GM12878 (cell line): ENCODE results near the gene GRIK4. TPM values are rescaled to one million over a fixed set of nuclear protein-coding genes. Genes with fewer than 3 reads are reported as not detected.

ENCODE experiments used
- ATAC-seq: fragments of 200-7000 bp; cut with Tn5 transposase; 3 replicates; pipeline ENCODE4 v1.9.1; 2020; ENCODE audit warnings: mild to moderate bottlenecking, moderate library complexity
- BruUV-seq: library from RNA; stranded (reverse); fragments of 400-500 nt; replicated peaks from 2 replicates; lab custom pipeline; 2021; lab: Mats Ljungman, UMichigan
- CTCF ChIA-PET: fragments of 300-600 bp; sonication (Branson Sonifier 250); formaldehyde crosslinking; extraction: SDS; loops from one replicate; lab custom pipeline; 2021; ENCODE audit warnings: inconsistent platforms; lab: Yijun Ruan, JAX
- POLR2A ChIA-PET: fragments of 350-600 bp; formaldehyde crosslinking; extraction: SDS; loops from one replicate; lab custom pipeline; 2021; ENCODE audit warnings: inconsistent platforms; lab: Charles Lee
- RAD21 ChIA-PET: fragments of 300-600 bp; sonication (Branson Sonifier 250); formaldehyde crosslinking; loops from one replicate; lab custom pipeline; 2023; ENCODE audit warnings: antibody characterized with exemption; ENCODE audit not compliant: unreplicated experiment; lab: Charles Lee
- SMC1A ChIA-PET: fragments of 300-600 bp; sonication (Branson Sonifier 250); formaldehyde crosslinking; loops from one replicate; lab custom pipeline; 2023; ENCODE audit not compliant: unreplicated experiment, uncharacterized antibody; lab: Charles Lee
- DNase-seq: peaks from one replicate; pipeline ENCODE4 v3.0.0-alpha.2; 2011; ENCODE audit warnings: low read depth, low spot score
- FAIRE-seq: peaks from 3 replicates; lab custom pipeline; 2011; peaks lifted over from hg19 to GRCh38; lab: Jason Lieb, UNC
- H2AFZ ChIP-seq: 2 replicates; pipeline ENCODE4 v1.6.0; 2011; ENCODE audit warnings: low read depth, low read length, control low read depth; ENCODE audit not compliant: control insufficient read depth
- H3K27ac ChIP-seq: 2 replicates; pipeline ENCODE4 v1.5.1; 2011; ENCODE audit warnings: control low read depth; ENCODE audit not compliant: control insufficient read depth, insufficient read depth
- H3K27me3 ChIP-seq, 2 experiments: replicated peaks in 1 of 2; 2 replicates each; pipeline versions ENCODE4 v1.6.0 to v1.6.1; 2011; ENCODE audit warnings: low read length in 1 of 2; ENCODE audit not compliant: control insufficient read depth in 2 of 2, insufficient read depth in 2 of 2
- H3K36me3 ChIP-seq, 2 experiments: 2 replicates each; pipeline ENCODE4 v1.5.1; 2011; ENCODE audit warnings: low read length in 1 of 2; ENCODE audit not compliant: control insufficient read depth in 2 of 2, insufficient read depth in 2 of 2
- H3K4me1 ChIP-seq: 2 replicates; pipeline ENCODE4 v1.6.1; 2011; ENCODE audit warnings: mild to moderate bottlenecking, low read length, moderate library complexity, mixed read lengths; ENCODE audit not compliant: control insufficient read depth, insufficient read depth
- H3K4me2 ChIP-seq: 2 replicates; pipeline ENCODE4 v1.6.0; 2011; ENCODE audit warnings: control low read depth; ENCODE audit not compliant: control insufficient read depth, insufficient read depth
- H3K4me3 ChIP-seq: fragments of 200-600 bp; sonication (generic); 2 replicates; pipeline ENCODE4 v1.5.1; 2016
- H3K79me2 ChIP-seq: 2 replicates; pipeline ENCODE4 v1.6.0; 2011; ENCODE audit warnings: low read length; ENCODE audit not compliant: control insufficient read depth, insufficient read depth
- H3K9ac ChIP-seq: 2 replicates; pipeline ENCODE4 v1.8.0; 2011; ENCODE audit warnings: low read length, control low read depth, mixed read lengths; ENCODE audit not compliant: control insufficient read depth, insufficient read depth
- H3K9me3 ChIP-seq: replicated peaks from 3 replicates; pipeline ENCODE4 v1.5.1; 2011; ENCODE audit warnings: mild to moderate bottlenecking, low read length; ENCODE audit not compliant: control insufficient read depth, insufficient read depth
- H4K20me1 ChIP-seq: 2 replicates; pipeline ENCODE4 v1.6.0; 2011; ENCODE audit not compliant: control insufficient read depth, insufficient read depth
- E2F8 ChIP-seq: fragments of 450-650 bp; IDR thresholded peaks from 2 replicates; pipeline ENCODE4 v1.6.1; 2018; ENCODE audit warnings: mild to moderate bottlenecking, low read depth, moderate library complexity; ENCODE audit not compliant: partially characterized antibody
- E4F1 ChIP-seq: fragments of 450-650 bp; IDR thresholded peaks from 2 replicates; pipeline ENCODE4 v1.6.1; 2018; ENCODE audit warnings: borderline replicate concordance, mild to moderate bottlenecking; ENCODE audit not compliant: partially characterized antibody
- HDGF ChIP-seq: fragments of 450-650 bp; IDR thresholded peaks from 2 replicates; pipeline ENCODE4 v1.6.1; 2016; ENCODE audit warnings: antibody characterized with exemption
- STAT1 ChIP-seq: fragments of 450-650 bp; conservative IDR thresholded peaks from 2 replicates; pipeline ENCODE4 v1.6.1; 2014; ENCODE audit warnings: antibody characterized with exemption, mild to moderate bottlenecking
- ZNF274 ChIP-seq: IDR thresholded peaks from one replicate; pipeline ENCODE4 v1.8.0; 2011; ENCODE audit not compliant: insufficient read length, insufficient read depth
- ZNF622 ChIP-seq: fragments of 450-650 bp; IDR thresholded peaks from 2 replicates; pipeline ENCODE4 v1.6.1; 2017; ENCODE audit warnings: mild to moderate bottlenecking, inconsistent platforms
- WGBS: methylation state at CpG from one replicate; pipeline ENCODE4 v1.1.6; 2016; ENCODE audit warnings: low lambda C conversion rate; ENCODE audit not compliant: insufficient replicate concordance, insufficient coverage; ENCODE audit errors: missing lambda C conversion rate; 5-methylcytosine and 5-hydroxymethylcytosine counted together
- in situ Hi-C: fragments of 300-500 bp; cut with MboI; formaldehyde crosslinking; loops from 9 replicates; pipeline ENCODE4 v1.14.3; 2018; ENCODE audit warnings: mixed read lengths
- intact Hi-C: fragments of 100-400 bp; cut with micrococcal nuclease; formaldehyde crosslinking; loops from one replicate; pipeline ENCODE4 v1.14.2; 2022; ENCODE audit not compliant: unreplicated experiment
- polyA plus RNA-seq, 11 experiments: library from polyadenylated mRNA; depleted of rRNA in 4 of 11; unstranded in 6 of 11; stranded (reverse) in 5 of 11; fragments of >200 nt; fragmentation: Nextera tagmentation in 4 of 11; fragmentation: Illumina TruSeq in 1 of 11; extraction: Ambion mirVana in 4 of 11; extraction: Trizol in 1 of 11; gene quantifications; 1 replicate in 1 of 11; 2 replicates in 10 of 11; pipeline versions ENCODE4 v1.2.1 to v1.2.3, GENCODE V29; 2011 to 2016; ENCODE audit warnings: inconsistent platforms in 2 of 11, missing spikeins in 2 of 11, low read depth in 1 of 11
- total RNA-seq, 4 experiments: library from RNA; depleted of rRNA in 3 of 4; stranded (reverse); fragments of >200 nt in 3 of 4; fragmentation: Illumina TruSeq in 1 of 4; extraction: Trizol in 1 of 4; gene quantifications; 2 replicates each; pipeline versions ENCODE4 v1.2.1 to v1.2.3, GENCODE V29; 2013 to 2021

Gene GRIK4
- total and polyA plus RNA-seq, 10 of the 15 experiments (the other 5 are each of a cell fraction or from before 2014, with no cell fraction given) = 0.33 to 3.6 (median 0.72) TPM

GRCh38 chr11:120911943-120912342 lies 400.4 kb downstream of the GRIK4 start:
- no peak overlapping the region for H2AFZ ChIP-seq
- ChIA-PET SMC1A (interaction anchor here (1.1 to 4.0 kb wide), 5 partner anchors 15 to 400 kb away, joined by 3 to 40 read pairs (median 7); partner anchors contain the start of gene GRIK4), RAD21 (interaction anchor here (1.0 to 3.6 kb wide), 5 partner anchors 17 to 204 kb away, joined by 3 to 27 read pairs (median 3); no protein-coding TSS in a partner anchor), CTCF (interaction anchor here (1.0 to 13.2 kb wide), 15 partner anchors 11 to 283 kb away, joined by 3 to 179 read pairs (median 5); no protein-coding TSS in a partner anchor), POLR2A (interaction anchor here (0.9 to 1.5 kb wide), 2 partner anchors 14 to 39 kb away, joined by 3 to 4 read pairs; no protein-coding TSS in a partner anchor)
- no peak overlapping the region for H3K9ac ChIP-seq
- H4K20me1 ChIP-seq = no peaks in the 10 kb centered on the region
- WGBS = 64% methylated on average over 3 of the region's 3 CpGs
- H3K4me1 ChIP-seq = no peaks in the 10 kb centered on the region
- no peaks in the 10 kb centered on the region for H3K36me3 ChIP-seq
- H3K9me3 ChIP-seq = no peaks in the 10 kb centered on the region; the same call in 2 of the 3 replicates
- H3K27ac ChIP-seq = no peak overlapping the region
- FAIRE-seq (no peak), ATAC-seq (no peak), DNase-seq (no peak)
- in situ Hi-C loops = no loop called here
- H3K27me3 ChIP-seq = no peaks in the 10 kb centered on the region
- intact Hi-C loops = no loop called here
- TF ChIP-seq E4F1 = no peak
- TF ChIP-seq ZNF622 = no peak
- no peak for TF ChIP-seq ZNF274
- TF ChIP-seq E2F8 = no peak
- no peak for TF ChIP-seq HDGF
- no peak for TF ChIP-seq STAT1
- H3K79me2 ChIP-seq = no peaks in the 10 kb centered on the region
- no TSS peak for BruUV-seq
- no peak overlapping the region for H3K4me3 ChIP-seq
- H3K4me2 ChIP-seq = no peak overlapping the region
